NT2/D1 (cell line): Measurements from ENCODE around the gene PHF2.

ENCODE experiments used
- DNase-seq: peaks from one replicate; pipeline ENCODE4 v3.0.0-alpha.2; 2011; ENCODE audit warnings: low read depth, low spot score
- H3K27me3 ChIP-seq: 2 replicates; pipeline ENCODE4 v1.6.0; 2011; ENCODE audit warnings: mild to moderate bottlenecking; ENCODE audit not compliant: insufficient read length, insufficient read depth
- H3K36me3 ChIP-seq: 2 replicates; pipeline ENCODE4 v1.6.1; 2011; ENCODE audit warnings: mild to moderate bottlenecking, low read length, mixed read lengths; ENCODE audit not compliant: insufficient read depth, insufficient read length
- H3K4me1 ChIP-seq: 2 replicates; pipeline ENCODE4 v1.5.1; 2011; ENCODE audit not compliant: insufficient read depth, insufficient read length
- H3K4me3 ChIP-seq: 2 replicates; pipeline ENCODE4 v1.5.1; 2011; ENCODE audit warnings: low read depth; ENCODE audit not compliant: insufficient read length
- H3K9ac ChIP-seq: 2 replicates; pipeline ENCODE4 v1.6.0; 2011; ENCODE audit warnings: low read depth; ENCODE audit not compliant: insufficient read length
- H3K9me3 ChIP-seq: 2 replicates; pipeline ENCODE4 v1.5.1; 2011; ENCODE audit warnings: mild to moderate bottlenecking, low read length; ENCODE audit not compliant: insufficient read depth
- SUZ12 ChIP-seq: IDR thresholded peaks from 2 replicates; pipeline ENCODE4 v1.6.1; 2011; ENCODE audit not compliant: insufficient read length, insufficient read depth; ENCODE audit errors: extremely low read depth
- YY1 ChIP-seq: IDR thresholded peaks from 2 replicates; pipeline ENCODE4 v1.6.1; 2011; ENCODE audit not compliant: insufficient read length, insufficient read depth
- ZNF274 ChIP-seq: IDR thresholded peaks from 2 replicates; pipeline ENCODE4 v1.6.1; 2011; ENCODE audit warnings: mild to moderate bottlenecking, low read depth, low read length

The PHF2 gene

GRCh38 chr9:93593144-93593658 is 16.8 kb downstream of the PHF2 start:
- Histone ChIP-seq H3K4me3 (no peak overlapping the region), H3K9ac (no peak overlapping the region), H3K27me3 (no peaks in the 10 kb centered on the region), H3K4me1 (peaks cover 7% of the 10 kb centered on the region), H3K9me3 (no peaks in the 10 kb centered on the region), H3K36me3 (no peaks in the 10 kb centered on the region)
- DNase-seq, result no peak
- TF ChIP-seq YY1, result no peak

GRCh38 chr9:93594041-93594756 is 17.8 kb downstream of the PHF2 start:
- no peak for DNase-seq

GRCh38 chr9:93595461-93595860 is 19.1 kb downstream of the PHF2 start:
- peaks cover 16% of the 10 kb centered on the region for H3K4me1 ChIP-seq
- DNase-seq, result no peak
- TF ChIP-seq SUZ12 (no peak), YY1 (no peak), ZNF274 (no peak)
- H3K4me3 ChIP-seq, result no peak overlapping the region
- no peaks in the 10 kb centered on the region for H3K27me3 ChIP-seq
- H3K36me3 ChIP-seq, result no peaks in the 10 kb centered on the region
- H3K9me3 ChIP-seq, result no peaks in the 10 kb centered on the region
- H3K9ac ChIP-seq, result no peak overlapping the region

More at GRCh38 chr9:93594041-93594756, 17.8 kb downstream of the PHF2 start:
- H3K4me3 ChIP-seq, result no peak overlapping the region
- H3K36me3 ChIP-seq, result no peaks in the 10 kb centered on the region
- H3K4me1 ChIP-seq, result peaks cover 10% of the 10 kb centered on the region
- no peaks in the 10 kb centered on the region for H3K27me3 ChIP-seq
- H3K9ac ChIP-seq, result no peak overlapping the region
- TF ChIP-seq ZNF274 (no peak), SUZ12 (no peak), YY1 (no peak)
- no peaks in the 10 kb centered on the region for H3K9me3 ChIP-seq

- H3K4me3 ChIP-seq, result no peak overlapping the region
- no peak for DNase-seq
- no peak overlapping the region for H3K9ac ChIP-seq
- H3K9me3 ChIP-seq, result no peaks in the 10 kb centered on the region
- H3K36me3 ChIP-seq, result no peaks in the 10 kb centered on the region
- peaks cover 16% of the 10 kb centered on the region for H3K4me1 ChIP-seq
- no peak for TF ChIP-seq SUZ12
- TF ChIP-seq ZNF274, result no peak
- no peak for TF ChIP-seq YY1
- no peaks in the 10 kb centered on the region for H3K27me3 ChIP-seq
Measured at GRCh38 chr9:93595861-93596365, 19.5 kb downstream of the PHF2 start.

- TF ChIP-seq SUZ12, result no peak
- TF ChIP-seq YY1, result no peak
- TF ChIP-seq ZNF274, result no peak
- DNase-seq, result no peak
- Histone ChIP-seq H3K4me1 (peaks cover 16% of the 10 kb centered on the region), H3K36me3 (no peaks in the 10 kb centered on the region), H3K9me3 (no peaks in the 10 kb centered on the region), H3K27me3 (no peaks in the 10 kb centered on the region), H3K9ac (no peak overlapping the region), H3K4me3 (no peak overlapping the region)
Measured at GRCh38 chr9:93596399-93596798, 20.0 kb downstream of the PHF2 start.

- TF ChIP-seq SUZ12 (no peak), ZNF274 (no peak), YY1 (no peak)
- Histone ChIP-seq H3K36me3 (no peaks in the 10 kb centered on the region), H3K4me1 (peaks cover 18% of the 10 kb centered on the region), H3K27me3 (no peaks in the 10 kb centered on the region), H3K9ac (no peak overlapping the region), H3K9me3 (no peaks in the 10 kb centered on the region), H3K4me3 (no peak overlapping the region)
- DNase-seq, result no peak
Measured at GRCh38 chr9:93597142-93597706, 20.8 kb downstream of the PHF2 start.

- no peak overlapping the region for H3K4me3 ChIP-seq
- H3K27me3 ChIP-seq, result no peaks in the 10 kb centered on the region
- no peak for TF ChIP-seq SUZ12
- TF ChIP-seq ZNF274, result no peak
- TF ChIP-seq YY1, result no peak
- H3K9ac ChIP-seq, result no peak overlapping the region
- H3K9me3 ChIP-seq, result no peaks in the 10 kb centered on the region
- peaks cover 18% of the 10 kb centered on the region for H3K4me1 ChIP-seq
- no peaks in the 10 kb centered on the region for H3K36me3 ChIP-seq
- no peak for DNase-seq
Measured at GRCh38 chr9:93597871-93598646, 21.7 kb downstream of the PHF2 start.
